A549 (cell line): ENCODE results near the gene ZBTB12.

Experiments
- CBX2 ChIP-seq: fragments of 200-600 bp; sonication (generic); IDR thresholded peaks from 2 replicates; pipeline ENCODE4 v1.6.1; 2016; ENCODE audit warnings: low read depth, mild to moderate bottlenecking, borderline replicate concordance
- CBX8 ChIP-seq: fragments of 200-600 bp; sonication (generic); IDR thresholded peaks from 2 replicates; pipeline ENCODE4 v1.6.1; 2016
- CTCF ChIP-seq: fragments of >200 bp; sonication (Bioruptor Twin); formaldehyde crosslinking; IDR thresholded peaks from 3 replicates; pipeline ENCODE4 v1.5.1; 2016
- MAX ChIP-seq: IDR thresholded peaks from 2 replicates; pipeline ENCODE4 v1.6.1; 2012
- POLR2A ChIP-seq: IDR thresholded peaks from 2 replicates; pipeline ENCODE4 v1.6.1; 2012; ENCODE audit warnings: mild to moderate bottlenecking, low read length
- RAD21 ChIP-seq, 2 experiments: fragments of >200 bp in 1 of 2; sonication (Bioruptor Twin) in 1 of 2; formaldehyde crosslinking in 1 of 2; IDR thresholded peaks in 1 of 2; conservative IDR thresholded peaks in 1 of 2; 2 replicates in 1 of 2; 3 replicates in 1 of 2; pipeline ENCODE4 v1.6.1; 2012 to 2018; ENCODE audit warnings: inconsistent platforms in 1 of 2
- REST ChIP-seq: fragments of 200-600 bp; sonication (generic); IDR thresholded peaks from 2 replicates; pipeline ENCODE4 v1.6.1; 2016; ENCODE audit warnings: antibody characterized with exemption, mild to moderate bottlenecking, moderate library complexity

- TF ChIP-seq CTCF (no peak), CBX8 (no peak), POLR2A (no peak), REST (no peak), CBX2 (no peak), MAX (0 out of 2 replicates have a peak, but pooled peaks have one; percentile 40), RAD21 (conservative IDR thresholded peaks at IDR 0.05 in 1 of 2, IDR thresholded peaks at IDR 0.05 in 1 of 2) (no peak)
These were observed 920 bp downstream of the ZBTB12 start for GRCh38 chr6:31900917-31901414.
